SK-N-SH (cell line): ENCODE measurements around the gene WTIP. TPM values are rescaled to one million over a fixed set of nuclear protein-coding genes. Genes with fewer than 3 reads are reported as not detected.

Experiments used
- CTCF ChIA-PET: fragments of 300-600, 350-600 bp; formaldehyde crosslinking; extraction: SDS; loops from one replicate; lab custom pipeline; 2021; lab: Yijun Ruan, JAX
- POLR2A ChIA-PET: fragments of 350-600 bp; sonication (Branson Sonifier 250); formaldehyde crosslinking; extraction: SDS; loops from one replicate; lab custom pipeline; 2020; ENCODE audit warnings: antibody characterized with exemption, inconsistent platforms; lab: Yijun Ruan, JAX
- DNase-seq: peaks from one replicate; pipeline ENCODE4 v3.0.0; 2012
- H2AFZ ChIP-seq: fragments of 200-600 bp; sonication (generic); 2 replicates; pipeline ENCODE4 v1.8.1; 2016; ENCODE audit warnings: antibody characterized with exemption, mild to moderate bottlenecking, low read depth
- H3F3A ChIP-seq: fragments of 200-600 bp; sonication (generic); replicated peaks from 2 replicates; pipeline ENCODE3; 2016; ENCODE audit warnings: antibody characterized with exemption, mild to moderate bottlenecking; ENCODE audit not compliant: insufficient read depth
- H3K27ac ChIP-seq, 2 experiments: fragments of 200-500 bp in 1 of 2; fragments of 200-600 bp in 1 of 2; sonication (Bioruptor generic) in 1 of 2; sonication (generic), shearing (Covaris generic) in 1 of 2; 2 replicates each; pipeline versions ENCODE4 v1.5.1 to v1.6.1; 2014 to 2016; ENCODE audit warnings: low read depth in 2 of 2, inconsistent platforms in 1 of 2, low read length in 1 of 2, mild to moderate bottlenecking in 1 of 2, mixed read lengths in 1 of 2
- H3K27me3 ChIP-seq: fragments of 200-600 bp; sonication (generic), shearing (Covaris generic); 2 replicates; pipeline ENCODE4 v1.6.1; 2016; ENCODE audit warnings: mixed run types; ENCODE audit not compliant: insufficient read depth
- H3K36me3 ChIP-seq, 2 experiments: fragments of 200-500 bp in 1 of 2; fragments of 200-600 bp in 1 of 2; sonication (Bioruptor generic) in 1 of 2; sonication (generic) in 1 of 2; replicated peaks in 1 of 2; 2 replicates each; pipeline versions ENCODE3 to v1.5.1; 2014 to 2016; ENCODE audit warnings: low read length in 1 of 2, mild to moderate bottlenecking in 1 of 2; ENCODE audit not compliant: insufficient read depth in 2 of 2, control insufficient read depth in 1 of 2
- H3K4me1 ChIP-seq, 2 experiments: fragments of 200-500 bp in 1 of 2; fragments of 200-600 bp in 1 of 2; sonication (Bioruptor generic) in 1 of 2; sonication (generic), shearing (Covaris generic) in 1 of 2; 2 replicates each; pipeline versions ENCODE4 v1.5.1 to v1.6.1; 2014 to 2016; ENCODE audit warnings: low read depth in 1 of 2, low read length in 1 of 2, mixed run types in 1 of 2; ENCODE audit not compliant: insufficient read depth in 2 of 2, control insufficient read depth in 1 of 2
- H3K4me2 ChIP-seq: fragments of 200-600 bp; sonication (generic), shearing (Covaris generic); 2 replicates; pipeline ENCODE4 v1.6.1; 2017; ENCODE audit warnings: mixed run types
- H3K4me3 ChIP-seq, 2 experiments: fragments of 200-500 bp in 1 of 2; fragments of 200-600 bp in 1 of 2; sonication (Bioruptor generic) in 1 of 2; sonication (generic), shearing (Covaris generic) in 1 of 2; 2 replicates each; pipeline versions ENCODE4 v1.5.1 to v1.8.1; 2014 to 2016; ENCODE audit warnings: low read depth in 2 of 2, inconsistent platforms in 1 of 2, low read length in 1 of 2, mild to moderate bottlenecking in 1 of 2, mixed read lengths in 1 of 2, moderate library complexity in 1 of 2
- H3K79me2 ChIP-seq: fragments of 200-600 bp; sonication (generic); 2 replicates; pipeline ENCODE4 v1.8.1; 2017; ENCODE audit warnings: mild to moderate bottlenecking; ENCODE audit not compliant: insufficient read depth
- H3K9ac ChIP-seq: fragments of 200-600 bp; sonication (generic); 2 replicates; pipeline ENCODE4 v1.6.1; 2017; ENCODE audit warnings: mixed run types
- H3K9me2 ChIP-seq: fragments of 200-600 bp; sonication (generic); 2 replicates; pipeline ENCODE4 v1.6.1; 2017; ENCODE audit warnings: mixed run types
- H3K9me3 ChIP-seq: fragments of 200-600 bp; sonication (generic); 2 replicates; pipeline ENCODE4 v1.6.1; 2017; ENCODE audit warnings: mixed run types, mild to moderate bottlenecking, moderate library complexity
- H4K20me1 ChIP-seq: fragments of 200-600 bp; sonication (generic); 2 replicates; pipeline ENCODE4 v1.6.1; 2017; ENCODE audit warnings: mild to moderate bottlenecking, mixed run types; ENCODE audit not compliant: insufficient read depth
- CHD2 ChIP-seq: fragments of 150-350 bp; IDR thresholded peaks from 2 replicates; pipeline ENCODE4 v1.6.1; 2018; ENCODE audit warnings: low read length; ENCODE audit not compliant: partially characterized antibody
- ELF1 ChIP-seq: IDR thresholded peaks from 2 replicates; pipeline ENCODE4 v1.4.0; 2012
- EP300 ChIP-seq, 2 experiments: IDR thresholded peaks; 2 replicates each; pipeline versions ENCODE4 v1.4.0 to v1.6.1; 2012; ENCODE audit warnings: borderline replicate concordance in 1 of 2, low read depth in 1 of 2, low read length in 1 of 2
- JUND ChIP-seq: IDR thresholded peaks from 2 replicates; pipeline ENCODE4 v1.4.0; 2012
- MXI1 ChIP-seq: IDR thresholded peaks from 2 replicates; pipeline ENCODE4 v1.6.1; 2012; ENCODE audit warnings: mild to moderate bottlenecking, low read depth, low read length, improper control_type of control experiment
- POLR2AphosphoS5 ChIP-seq: IDR thresholded peaks from 2 replicates; pipeline ENCODE4 v1.6.1; 2012; ENCODE audit warnings: low read depth, low read length
- RAD21 ChIP-seq: IDR thresholded peaks from 2 replicates; pipeline ENCODE4 v1.6.1; 2012; ENCODE audit warnings: mild to moderate bottlenecking, low read length
- RFX5 ChIP-seq: IDR thresholded peaks from 2 replicates; pipeline ENCODE4 v1.6.1; 2012; ENCODE audit warnings: mild to moderate bottlenecking, improper control_type of control experiment, low read length
- RXRA ChIP-seq: IDR thresholded peaks from 2 replicates; pipeline ENCODE4 v1.4.0; 2012; ENCODE audit warnings: low read depth, mild to moderate bottlenecking, borderline replicate concordance
- SMC3 ChIP-seq: IDR thresholded peaks from 2 replicates; pipeline ENCODE4 v1.6.1; 2012; ENCODE audit warnings: low read depth, low read length, improper control_type of control experiment
- TAF1 ChIP-seq: IDR thresholded peaks from 2 replicates; pipeline ENCODE4 v1.6.1; 2012; ENCODE audit warnings: low read depth, mild to moderate bottlenecking, low read length, moderate library complexity, borderline replicate concordance
- TEAD4 ChIP-seq: IDR thresholded peaks from 2 replicates; pipeline ENCODE4 v1.4.0; 2012; ENCODE audit warnings: mild to moderate bottlenecking, borderline replicate concordance; ENCODE audit not compliant: insufficient read depth
- WGBS: methylation state at CpG from one replicate; pipeline ENCODE4 v1.1.6; 2017; ENCODE audit warnings: low lambda C conversion rate; 5-methylcytosine and 5-hydroxymethylcytosine counted together
- polyA plus RNA-seq, 3 experiments: library from polyadenylated mRNA; depleted of rRNA; stranded (reverse); fragments of >200 nt; gene quantifications; 2 replicates each; pipeline ENCODE4 v1.2.3, GENCODE V29; 2012
- TF ChIP-seq, protein P1 (sequence below): IDR thresholded peaks from 2 replicates; pipeline ENCODE4 v1.6.1; 2012; ENCODE audit warnings: mild to moderate bottlenecking, low read depth, low read length, moderate library complexity
- TF ChIP-seq, protein P2 (sequence below): fragments of 150-350 bp; IDR thresholded peaks from 2 replicates; pipeline ENCODE4 v1.6.1; 2017; ENCODE audit warnings: antibody characterized with exemption, low read length, low read depth, borderline replicate concordance
- TF ChIP-seq, protein P3 (sequence below): IDR thresholded peaks from 2 replicates; pipeline ENCODE4 v1.4.0; 2012; ENCODE audit warnings: low read depth, borderline replicate concordance
- TF ChIP-seq, protein P4 (sequence below): IDR thresholded peaks from 2 replicates; pipeline ENCODE4; 2012
- TF ChIP-seq, protein P5 (sequence below): fragments of 150-350 bp; IDR thresholded peaks from 2 replicates; pipeline ENCODE4 v1.6.1; 2016; ENCODE audit warnings: mild to moderate bottlenecking, low read depth, low read length

WTIP gene
- polyA plus RNA-seq, 1 of the 3 experiments (the other 2 are of a cell fraction): 27.7 TPM

DNA sequence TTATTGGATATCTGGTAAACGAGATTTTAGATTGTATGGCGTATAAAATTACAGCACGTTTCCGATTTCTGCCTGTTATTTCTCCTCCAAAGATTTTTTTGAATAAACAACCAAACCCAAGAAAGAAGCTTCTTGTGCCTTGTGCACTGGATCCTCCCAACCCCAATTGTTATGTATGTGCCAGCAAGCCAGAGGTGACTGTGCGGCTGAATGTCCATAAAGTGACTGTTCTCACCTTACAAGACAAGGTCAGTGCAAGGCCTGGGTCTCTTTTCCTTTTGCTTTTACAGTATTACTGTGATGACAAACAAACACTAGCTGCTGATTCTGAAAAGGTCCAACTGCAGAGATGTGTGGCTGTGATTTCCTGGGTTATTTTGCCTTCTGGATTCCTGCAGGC lies 22.9 kb upstream of the WTIP start:
- H4K20me1 ChIP-seq: peaks cover 4% of the 10 kb centered on the region; the same call in 1 of the 2 replicates
- DNase-seq: no peak

DNA sequence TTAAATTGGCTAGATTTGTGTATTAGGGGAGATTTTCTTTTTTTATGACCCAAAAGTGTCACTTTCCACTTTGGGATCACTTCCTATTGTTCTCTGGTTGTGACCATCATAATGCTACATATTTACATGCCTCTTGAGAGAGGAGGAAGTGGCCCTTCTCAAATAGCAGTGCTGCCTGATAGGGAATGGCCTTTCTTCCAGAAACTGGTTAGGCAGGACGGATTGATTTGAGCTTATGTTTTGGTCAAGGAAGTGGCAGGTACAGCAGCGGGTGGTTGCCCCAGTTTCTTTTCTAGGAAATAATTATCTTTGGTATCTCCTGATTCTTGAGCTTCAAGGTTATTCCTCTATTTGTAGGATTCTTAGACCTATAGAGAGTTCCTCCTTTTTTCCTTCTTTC lies 21.9 kb upstream of the WTIP start:
- Histone ChIP-seq H4K20me1 (peaks cover 4% of the 10 kb centered on the region; the same call in 1 of the 2 replicates), H3K27me3 (no peaks in the 10 kb centered on the region), H3K9ac (no peak overlapping the region), H3K4me3 (no peak overlapping the region), H2AFZ (no peak overlapping the region), H3K9me3 (no peaks in the 10 kb centered on the region), H3K36me3 (peaks cover 67 to 76% of the 10 kb centered on the region in 2 experiments), H3K4me1 (peaks cover 0 to 2% of the 10 kb centered on the region in 2 experiments; a peak in 1 of 4 replicates), H3K27ac (no peak overlapping the region), H3K9me2 (no peaks in the 10 kb centered on the region), H3K4me2 (no peak overlapping the region), H3F3A (peaks cover 7% of the 10 kb centered on the region), H3K79me2 (peaks cover 91% of the 10 kb centered on the region)
- 98% methylated on average over 2 of the region's 2 CpGs for WGBS
- ChIA-PET CTCF (interaction anchor here (1.2 kb wide), 1 partner anchor 29 kb away, joined by 5 read pairs; no protein-coding TSS in a partner anchor), POLR2A (no interaction called here)
- DNase-seq: no peak
- TF ChIP-seq MXI1 (no peak), RFX5 (no peak), TEAD4 (no peak), CHD2 (no peak), ELF1 (no peak), POLR2AphosphoS5 (no peak), RAD21 (no peak), JUND (no peak), EP300 (IDR thresholded peaks at IDR 0.05; ENCODE audit: borderline replicate concordance in 1 of 2, low read depth in 1 of 2, low read length in 1 of 2) (no peak), SMC3 (no peak), RXRA (no peak), TAF1 (no peak)
- TF ChIP-seq, protein P1, sequence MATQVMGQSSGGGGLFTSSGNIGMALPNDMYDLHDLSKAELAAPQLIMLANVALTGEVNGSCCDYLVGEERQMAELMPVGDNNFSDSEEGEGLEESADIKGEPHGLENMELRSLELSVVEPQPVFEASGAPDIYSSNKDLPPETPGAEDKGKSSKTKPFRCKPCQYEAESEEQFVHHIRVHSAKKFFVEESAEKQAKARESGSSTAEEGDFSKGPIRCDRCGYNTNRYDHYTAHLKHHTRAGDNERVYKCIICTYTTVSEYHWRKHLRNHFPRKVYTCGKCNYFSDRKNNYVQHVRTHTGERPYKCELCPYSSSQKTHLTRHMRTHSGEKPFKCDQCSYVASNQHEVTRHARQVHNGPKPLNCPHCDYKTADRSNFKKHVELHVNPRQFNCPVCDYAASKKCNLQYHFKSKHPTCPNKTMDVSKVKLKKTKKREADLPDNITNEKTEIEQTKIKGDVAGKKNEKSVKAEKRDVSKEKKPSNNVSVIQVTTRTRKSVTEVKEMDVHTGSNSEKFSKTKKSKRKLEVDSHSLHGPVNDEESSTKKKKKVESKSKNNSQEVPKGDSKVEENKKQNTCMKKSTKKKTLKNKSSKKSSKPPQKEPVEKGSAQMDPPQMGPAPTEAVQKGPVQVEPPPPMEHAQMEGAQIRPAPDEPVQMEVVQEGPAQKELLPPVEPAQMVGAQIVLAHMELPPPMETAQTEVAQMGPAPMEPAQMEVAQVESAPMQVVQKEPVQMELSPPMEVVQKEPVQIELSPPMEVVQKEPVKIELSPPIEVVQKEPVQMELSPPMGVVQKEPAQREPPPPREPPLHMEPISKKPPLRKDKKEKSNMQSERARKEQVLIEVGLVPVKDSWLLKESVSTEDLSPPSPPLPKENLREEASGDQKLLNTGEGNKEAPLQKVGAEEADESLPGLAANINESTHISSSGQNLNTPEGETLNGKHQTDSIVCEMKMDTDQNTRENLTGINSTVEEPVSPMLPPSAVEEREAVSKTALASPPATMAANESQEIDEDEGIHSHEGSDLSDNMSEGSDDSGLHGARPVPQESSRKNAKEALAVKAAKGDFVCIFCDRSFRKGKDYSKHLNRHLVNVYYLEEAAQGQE: no peak
- TF ChIP-seq, protein P2, sequence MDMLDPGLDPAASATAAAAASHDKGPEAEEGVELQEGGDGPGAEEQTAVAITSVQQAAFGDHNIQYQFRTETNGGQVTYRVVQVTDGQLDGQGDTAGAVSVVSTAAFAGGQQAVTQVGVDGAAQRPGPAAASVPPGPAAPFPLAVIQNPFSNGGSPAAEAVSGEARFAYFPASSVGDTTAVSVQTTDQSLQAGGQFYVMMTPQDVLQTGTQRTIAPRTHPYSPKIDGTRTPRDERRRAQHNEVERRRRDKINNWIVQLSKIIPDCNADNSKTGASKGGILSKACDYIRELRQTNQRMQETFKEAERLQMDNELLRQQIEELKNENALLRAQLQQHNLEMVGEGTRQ: no peak
- TF ChIP-seq, protein P3, sequence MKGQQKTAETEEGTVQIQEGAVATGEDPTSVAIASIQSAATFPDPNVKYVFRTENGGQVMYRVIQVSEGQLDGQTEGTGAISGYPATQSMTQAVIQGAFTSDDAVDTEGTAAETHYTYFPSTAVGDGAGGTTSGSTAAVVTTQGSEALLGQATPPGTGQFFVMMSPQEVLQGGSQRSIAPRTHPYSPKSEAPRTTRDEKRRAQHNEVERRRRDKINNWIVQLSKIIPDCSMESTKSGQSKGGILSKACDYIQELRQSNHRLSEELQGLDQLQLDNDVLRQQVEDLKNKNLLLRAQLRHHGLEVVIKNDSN: no peak
- TF ChIP-seq, protein P4, sequence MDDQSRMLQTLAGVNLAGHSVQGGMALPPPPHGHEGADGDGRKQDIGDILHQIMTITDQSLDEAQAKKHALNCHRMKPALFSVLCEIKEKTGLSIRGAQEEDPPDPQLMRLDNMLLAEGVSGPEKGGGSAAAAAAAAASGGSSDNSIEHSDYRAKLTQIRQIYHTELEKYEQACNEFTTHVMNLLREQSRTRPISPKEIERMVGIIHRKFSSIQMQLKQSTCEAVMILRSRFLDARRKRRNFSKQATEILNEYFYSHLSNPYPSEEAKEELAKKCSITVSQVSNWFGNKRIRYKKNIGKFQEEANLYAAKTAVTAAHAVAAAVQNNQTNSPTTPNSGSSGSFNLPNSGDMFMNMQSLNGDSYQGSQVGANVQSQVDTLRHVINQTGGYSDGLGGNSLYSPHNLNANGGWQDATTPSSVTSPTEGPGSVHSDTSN: no peak
- TF ChIP-seq, protein P5, sequence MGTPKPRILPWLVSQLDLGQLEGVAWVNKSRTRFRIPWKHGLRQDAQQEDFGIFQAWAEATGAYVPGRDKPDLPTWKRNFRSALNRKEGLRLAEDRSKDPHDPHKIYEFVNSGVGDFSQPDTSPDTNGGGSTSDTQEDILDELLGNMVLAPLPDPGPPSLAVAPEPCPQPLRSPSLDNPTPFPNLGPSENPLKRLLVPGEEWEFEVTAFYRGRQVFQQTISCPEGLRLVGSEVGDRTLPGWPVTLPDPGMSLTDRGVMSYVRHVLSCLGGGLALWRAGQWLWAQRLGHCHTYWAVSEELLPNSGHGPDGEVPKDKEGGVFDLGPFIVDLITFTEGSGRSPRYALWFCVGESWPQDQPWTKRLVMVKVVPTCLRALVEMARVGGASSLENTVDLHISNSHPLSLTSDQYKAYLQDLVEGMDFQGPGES: no peak

More for the DNA sequence above, 22.9 kb upstream of the WTIP start:
- Histone ChIP-seq H3K4me2 (no peak overlapping the region), H3K27me3 (no peaks in the 10 kb centered on the region), H2AFZ (no peak overlapping the region), H3K4me3 (no peak overlapping the region), H3K4me1 (peaks cover 2 to 6% of the 10 kb centered on the region in 2 experiments; a peak in 1 of 4 replicates), H3K79me2 (peaks cover 91% of the 10 kb centered on the region), H3K27ac (no peak overlapping the region), H3F3A (peaks cover 8% of the 10 kb centered on the region), H3K36me3 (peaks cover 70 to 76% of the 10 kb centered on the region in 2 experiments), H3K9me2 (no peaks in the 10 kb centered on the region), H3K9me3 (no peaks in the 10 kb centered on the region), H3K9ac (no peak overlapping the region)
- ChIA-PET POLR2A (no interaction called here), CTCF (no interaction called here)
- 92% methylated on average over 5 of the region's 5 CpGs for WGBS
- TF ChIP-seq, protein P5: no peak
- TF ChIP-seq CHD2: no peak
